GM15510 (cell line): ENCODE results near the gene ZNF275.

Experiments
- POLR2A ChIP-seq: IDR thresholded peaks from 3 replicates; pipeline ENCODE4 v1.6.1; 2011; ENCODE audit warnings: borderline replicate concordance; ENCODE audit not compliant: insufficient read length; ENCODE audit errors: extremely low read depth

Gene ZNF275

DNA sequence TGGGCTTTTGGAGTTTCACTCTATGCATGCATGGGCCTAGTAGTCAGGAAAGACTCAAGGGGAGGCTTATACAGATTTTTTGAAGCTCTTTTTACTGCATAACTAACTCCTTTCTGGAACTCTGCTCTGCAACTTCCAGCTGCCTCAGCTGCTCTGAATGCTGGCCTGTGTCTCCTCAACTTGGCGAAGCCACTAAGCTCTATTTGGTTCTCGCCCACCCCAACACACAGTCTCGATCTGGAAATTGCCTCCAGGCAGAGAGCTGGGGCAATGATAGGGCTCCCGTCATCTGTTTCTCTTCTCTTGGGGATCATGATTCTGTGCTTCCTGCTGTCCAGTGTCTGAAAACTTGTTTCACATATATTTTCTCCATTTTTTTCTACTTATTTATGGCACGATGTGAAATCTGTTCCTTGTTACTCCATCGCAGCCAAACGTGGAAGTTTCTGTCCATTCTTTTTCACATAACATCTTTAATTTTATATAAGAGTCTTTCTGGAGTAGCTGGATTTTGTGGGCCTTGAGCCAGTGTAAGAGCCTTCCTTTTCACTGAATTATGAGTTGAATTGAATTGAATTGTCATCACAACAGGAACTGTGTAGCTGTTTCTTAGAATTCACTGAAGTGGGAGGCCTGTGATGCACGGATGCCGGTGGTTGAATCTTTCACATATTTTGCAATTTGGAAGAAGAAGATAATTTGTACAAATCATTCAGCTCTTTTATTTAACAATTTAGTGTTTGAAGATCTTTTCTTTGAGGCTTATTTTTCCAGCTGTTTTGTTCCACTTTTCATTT is 9.0 kb downstream of the ZNF275 start:
- TF ChIP-seq POLR2A = no peak

DNA sequence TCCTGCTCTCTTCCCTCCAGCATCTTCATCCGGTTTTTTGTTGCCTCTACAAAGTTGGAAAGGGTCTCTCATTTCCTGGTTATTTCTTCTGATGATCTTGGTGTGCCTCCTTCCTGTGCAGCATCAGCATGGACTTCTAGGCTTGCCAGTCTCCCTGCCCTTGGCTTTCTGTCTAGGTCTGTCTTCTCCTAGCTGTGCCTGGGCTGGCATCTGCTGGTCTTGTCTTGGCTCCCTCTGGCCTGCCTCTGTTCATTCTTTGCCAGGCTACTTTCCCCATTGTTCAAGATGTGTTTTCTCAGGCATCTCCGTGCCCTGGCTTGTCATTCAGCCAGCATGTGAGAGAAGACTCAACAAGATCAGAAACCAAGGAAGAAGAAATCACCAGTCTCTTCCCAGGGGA is 9.7 kb downstream of the ZNF275 start:
- no peak for TF ChIP-seq POLR2A

DNA sequence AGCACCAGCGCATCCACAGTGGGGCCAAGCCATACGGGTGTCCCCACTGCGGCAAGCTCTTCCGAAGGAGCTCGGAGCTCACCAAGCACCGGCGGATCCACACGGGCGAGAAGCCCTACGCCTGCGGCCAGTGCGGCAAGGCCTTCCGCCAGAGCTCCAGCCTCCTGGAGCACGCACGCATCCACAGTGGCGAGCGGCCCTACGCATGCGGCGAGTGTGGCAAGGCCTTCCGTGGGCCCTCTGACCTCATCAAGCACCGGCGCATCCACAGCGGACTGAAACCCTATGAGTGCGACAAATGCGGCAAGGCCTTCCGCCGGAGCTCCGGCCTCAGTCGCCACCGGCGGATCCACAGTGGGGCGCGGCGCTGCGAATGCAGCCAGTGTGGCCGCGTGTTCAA is 13.6 kb downstream of the ZNF275 start:
- TF ChIP-seq POLR2A = no peak

DNA sequence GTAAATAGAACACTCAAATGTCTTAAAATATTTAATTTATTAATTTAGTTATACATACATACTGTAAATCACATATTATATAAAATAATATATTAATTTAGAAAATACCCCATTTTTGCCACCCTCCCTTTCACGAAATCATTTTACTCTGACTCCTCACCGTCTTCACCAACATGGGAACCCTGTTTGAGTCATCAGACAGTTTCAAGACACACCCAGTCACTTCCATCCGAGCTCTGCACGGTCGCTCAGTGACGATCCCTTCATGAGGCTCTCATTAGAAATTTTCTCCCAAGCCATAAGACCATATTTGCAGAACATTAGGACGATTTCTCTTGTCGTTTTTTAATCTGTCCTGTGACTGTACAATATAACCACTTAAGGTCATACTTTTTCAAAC is 14.5 kb downstream of the ZNF275 start:
- no peak for TF ChIP-seq POLR2A

DNA sequence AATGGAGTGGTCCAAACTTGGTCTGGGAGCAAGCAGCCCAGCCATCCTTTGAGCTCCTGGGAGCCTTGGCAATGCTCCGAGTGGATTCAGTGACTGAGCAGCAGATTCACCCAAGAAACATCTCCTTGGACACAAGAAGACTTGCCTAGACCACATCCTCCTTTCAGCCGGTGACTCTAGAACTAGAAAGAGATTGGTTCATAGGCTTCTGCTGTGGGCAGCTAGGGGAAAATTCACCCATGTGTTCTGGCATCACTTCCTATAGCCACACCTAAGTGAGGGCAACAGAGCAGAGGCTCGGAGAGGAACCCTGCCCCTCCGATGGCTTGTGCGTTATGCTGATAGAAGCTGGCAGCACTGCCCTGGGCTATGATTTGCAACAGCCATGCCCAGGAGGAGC is 16.0 kb downstream of the ZNF275 start:
- TF ChIP-seq POLR2A = no peak

GRCh38 chrX:153351981-153352380 is 18.0 kb downstream of the ZNF275 start:
- TF ChIP-seq POLR2A = no peak

- no peak for TF ChIP-seq POLR2A
These were observed 18.9 kb downstream of the ZNF275 start for GRCh38 chrX:153352858-153353257.

DNA sequence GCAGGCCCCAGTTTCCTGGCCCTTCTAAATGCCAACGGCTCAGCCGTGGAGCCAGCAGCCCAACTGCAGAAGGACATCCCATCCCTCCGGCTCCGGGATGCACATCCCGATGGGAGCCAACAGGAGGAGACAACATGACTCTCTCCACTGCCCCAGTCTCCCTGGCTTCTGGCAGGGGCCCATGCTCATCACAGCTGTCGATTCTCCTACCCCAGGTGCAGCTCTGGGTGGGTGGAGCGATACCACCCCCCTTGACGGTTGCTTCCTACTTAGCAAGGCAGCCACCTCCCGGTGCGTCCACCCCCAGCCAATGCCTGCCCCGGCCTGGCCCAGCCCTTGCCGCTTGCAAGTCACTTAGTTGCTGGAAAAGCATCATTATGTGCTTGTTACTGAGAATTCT is 19.5 kb downstream of the ZNF275 start:
- TF ChIP-seq POLR2A = no peak

DNA sequence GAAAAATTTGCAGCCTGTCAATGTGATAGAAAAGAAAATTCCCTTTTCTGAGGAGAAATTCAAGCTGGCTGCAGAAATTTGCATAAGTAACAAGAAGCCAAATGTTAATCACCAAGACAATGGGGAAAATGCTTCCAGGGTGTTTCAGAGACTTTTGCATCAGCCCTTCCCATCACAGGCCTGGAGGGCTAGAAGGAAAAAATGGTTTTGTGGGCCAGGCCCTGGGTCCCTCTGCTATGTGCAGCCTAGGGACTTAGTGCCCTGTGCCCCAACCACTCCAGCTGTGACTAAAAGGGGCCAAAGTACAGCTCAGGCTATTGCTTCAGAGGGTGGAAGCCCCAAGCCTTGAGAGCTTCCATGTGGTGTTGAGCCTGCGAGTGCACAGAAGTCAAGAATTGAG is 23.9 kb downstream of the ZNF275 start:
- no peak for TF ChIP-seq POLR2A

- TF ChIP-seq POLR2A = no peak
These were observed 27.9 kb downstream of the ZNF275 start for GRCh38 chrX:153361781-153362397.

GRCh38 chrX:153365670-153366069 is 31.7 kb downstream of the ZNF275 start:
- TF ChIP-seq POLR2A = no peak

- TF ChIP-seq POLR2A = no peak
These were observed 32.2 kb downstream of the ZNF275 start for GRCh38 chrX:153366119-153366518.

GRCh38 chrX:153366878-153367538 is 33.1 kb downstream of the ZNF275 start:
- no peak for TF ChIP-seq POLR2A

GRCh38 chrX:153370293-153371055 is 36.5 kb downstream of the ZNF275 start:
- TF ChIP-seq POLR2A = no peak

DNA sequence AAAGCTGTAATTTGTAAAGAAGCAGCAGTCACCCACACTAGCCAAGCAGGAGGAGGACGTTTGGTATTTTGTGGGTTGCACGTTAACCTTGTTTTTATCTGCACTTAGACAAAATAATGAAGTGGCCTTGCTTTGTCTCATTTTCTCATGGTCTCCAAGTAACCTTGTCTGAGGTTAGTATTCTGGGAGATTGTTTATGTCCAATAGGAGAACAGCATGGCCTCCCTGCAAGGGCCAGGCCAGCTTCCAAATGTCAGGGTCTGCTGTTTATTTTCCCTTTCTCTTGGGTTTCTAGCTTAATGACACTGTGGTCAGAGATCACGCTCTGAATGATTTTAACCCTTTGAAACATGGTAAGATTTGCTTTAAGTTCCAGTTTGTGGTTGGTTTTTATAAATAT is 37.3 kb downstream of the ZNF275 start:
- TF ChIP-seq POLR2A = no peak

- no peak for TF ChIP-seq POLR2A
These were observed 39.0 kb downstream of the ZNF275 start for GRCh38 chrX:153372949-153373348.

- TF ChIP-seq POLR2A = no peak
These were observed 40.5 kb downstream of the ZNF275 start for GRCh38 chrX:153374426-153374825.
